ENCODE data around the gene MUTYH. TPM values are rescaled to one million over a fixed set of nuclear protein-coding genes. Genes with fewer than 3 reads are reported as not detected.
A peak's percentile ranks its signal among the peaks of the same experiment; 100 is the strongest.
"Not testable (repeated sequence)": the region's sequence is repeated elsewhere in the genome, so short reads cannot be mapped to it uniquely, and the experiment has no call there.

MUTYH gene
- 24.5 and 61.3 TPM in 2 replicates for total RNA-seq (ENCODE audit: low replicate concordance)
- long read RNA-seq, transcript MUTYH-202 (16 exons, 1,776 nt), result minor isoform, 5 of 45 reads
- long read RNA-seq, transcript MUTYH-206 (16 exons, 1,888 nt), result major isoform, 7 of 45 reads
- long read RNA-seq, partial matches to known transcripts, result 2 of 45 reads
- long read RNA-seq, other reads (novel, unspliced or antisense), result 22 of 45 reads

GRCh38 chr1:45339789-45340558 lies at the start of gene MUTYH, which contains the start of gene TOE1:
TSS of gene MUTYH (minus strand) at chr1:45340440. CDS start at chr1:45334505, 5,935 bp downstream.
TSS of gene TOE1 (plus strand) at chr1:45340170. CDS start at chr1:45340253, 83 bp downstream.
- peak; percentile 95 for DNase-seq (ENCODE audit: extremely low spot score, unreplicated experiment)
- TF ChIP-seq, protein P1, sequence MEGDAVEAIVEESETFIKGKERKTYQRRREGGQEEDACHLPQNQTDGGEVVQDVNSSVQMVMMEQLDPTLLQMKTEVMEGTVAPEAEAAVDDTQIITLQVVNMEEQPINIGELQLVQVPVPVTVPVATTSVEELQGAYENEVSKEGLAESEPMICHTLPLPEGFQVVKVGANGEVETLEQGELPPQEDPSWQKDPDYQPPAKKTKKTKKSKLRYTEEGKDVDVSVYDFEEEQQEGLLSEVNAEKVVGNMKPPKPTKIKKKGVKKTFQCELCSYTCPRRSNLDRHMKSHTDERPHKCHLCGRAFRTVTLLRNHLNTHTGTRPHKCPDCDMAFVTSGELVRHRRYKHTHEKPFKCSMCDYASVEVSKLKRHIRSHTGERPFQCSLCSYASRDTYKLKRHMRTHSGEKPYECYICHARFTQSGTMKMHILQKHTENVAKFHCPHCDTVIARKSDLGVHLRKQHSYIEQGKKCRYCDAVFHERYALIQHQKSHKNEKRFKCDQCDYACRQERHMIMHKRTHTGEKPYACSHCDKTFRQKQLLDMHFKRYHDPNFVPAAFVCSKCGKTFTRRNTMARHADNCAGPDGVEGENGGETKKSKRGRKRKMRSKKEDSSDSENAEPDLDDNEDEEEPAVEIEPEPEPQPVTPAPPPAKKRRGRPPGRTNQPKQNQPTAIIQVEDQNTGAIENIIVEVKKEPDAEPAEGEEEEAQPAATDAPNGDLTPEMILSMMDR (conservative IDR thresholded peaks at IDR 0.05), result no peak
- peak within 1 kb of the TSS; percentile 99 for H3K4me3 Mint-ChIP-seq
- H3K27me3 Mint-ChIP-seq, result no peaks in the 10 kb centered on the region
- H3K36me3 Mint-ChIP-seq, result peaks cover 23% of the 10 kb centered on the region
- H3K27ac Mint-ChIP-seq, result peak within 1 kb of the TSS; percentile 96
- H3K4me1 Mint-ChIP-seq (ENCODE audit: unreplicated experiment), result peaks cover 23% of the 10 kb centered on the region
- no peaks in the 10 kb centered on the region for H3K9me3 Mint-ChIP-seq

DNA sequence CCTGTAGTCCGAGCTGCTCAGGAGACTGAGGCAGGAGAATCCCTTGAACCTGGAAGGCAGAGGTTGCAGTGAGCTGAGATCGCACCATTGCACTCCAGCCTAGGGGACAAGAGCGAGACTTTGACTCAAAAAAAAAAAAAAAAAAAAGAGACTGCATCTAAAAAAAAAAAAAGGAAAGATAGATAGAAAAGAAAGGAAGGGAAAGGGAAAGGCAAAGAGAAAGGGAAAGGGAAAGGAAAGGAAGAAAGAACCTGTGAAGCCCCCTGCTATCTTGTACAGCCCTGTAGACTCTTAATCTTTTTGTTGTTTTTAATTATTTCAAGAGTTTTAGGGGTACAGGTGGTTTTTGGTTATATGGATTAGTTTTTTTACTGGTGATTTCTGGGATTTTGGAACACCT lies 46.0 kb upstream of the MUTYH start:
- TF ChIP-seq, protein P1 (conservative IDR thresholded peaks at IDR 0.05), result no peak
- Mint-ChIP-seq H3K36me3 (no peaks in the 10 kb centered on the region), H3K4me1 (ENCODE audit: unreplicated experiment) (peaks cover 4% of the 10 kb centered on the region), H3K9me3 (no peaks in the 10 kb centered on the region), H3K4me3 (no peak overlapping the region), H3K27me3 (no peaks in the 10 kb centered on the region), H3K27ac (no peak overlapping the region)
- no peak for DNase-seq (ENCODE audit: extremely low spot score, unreplicated experiment)

GRCh38 chr1:45385302-45385701 lies 45.1 kb upstream of the MUTYH start:
- Mint-ChIP-seq H3K4me3 (no peak overlapping the region), H3K4me1 (ENCODE audit: unreplicated experiment) (peaks cover 4% of the 10 kb centered on the region), H3K36me3 (no peaks in the 10 kb centered on the region), H3K9me3 (no peaks in the 10 kb centered on the region), H3K27me3 (no peaks in the 10 kb centered on the region), H3K27ac (no peak overlapping the region)
- no peak for DNase-seq (ENCODE audit: extremely low spot score, unreplicated experiment)
- TF ChIP-seq, protein P1 (conservative IDR thresholded peaks at IDR 0.05), result no peak

- H3K27me3 Mint-ChIP-seq; DNase-seq (ENCODE audit: extremely low spot score, unreplicated experiment); H3K9me3 Mint-ChIP-seq; H3K27ac Mint-ChIP-seq; H3K36me3 Mint-ChIP-seq; H3K4me1 Mint-ChIP-seq (ENCODE audit: unreplicated experiment); H3K4me3 Mint-ChIP-seq: not testable (repeated sequence)
Measured at GRCh38 chr1:45384213-45384612, 44.0 kb upstream of the MUTYH start.

DNA sequence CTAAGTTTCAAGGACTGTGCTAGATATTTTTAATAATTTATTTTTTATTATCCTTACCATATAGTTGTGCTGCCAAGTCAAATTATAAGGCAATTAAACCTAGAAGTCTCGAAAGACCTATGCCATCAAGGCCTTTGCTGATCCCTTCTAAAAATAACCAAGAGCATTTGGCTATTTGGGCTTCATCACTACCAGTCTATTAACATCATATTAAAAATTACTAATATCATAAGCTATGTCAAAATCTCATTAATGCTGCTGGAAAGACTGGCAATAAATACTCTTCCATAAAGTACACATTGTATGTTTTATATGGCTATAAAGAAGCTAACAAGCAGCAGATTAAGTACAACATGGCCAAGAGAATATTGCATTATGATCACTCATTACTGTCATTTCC lies 43.0 kb upstream of the MUTYH start:
- TF ChIP-seq, protein P1 (conservative IDR thresholded peaks at IDR 0.05), result no peak
- Mint-ChIP-seq H3K36me3 (no peaks in the 10 kb centered on the region), H3K27ac (no peak overlapping the region), H3K4me1 (ENCODE audit: unreplicated experiment) (peaks cover 4% of the 10 kb centered on the region), H3K27me3 (no peaks in the 10 kb centered on the region), H3K9me3 (no peaks in the 10 kb centered on the region), H3K4me3 (no peak overlapping the region)
- DNase-seq (ENCODE audit: extremely low spot score, unreplicated experiment), result no peak

GRCh38 chr1:45381243-45381642 lies 41.0 kb upstream of the MUTYH start:
- H3K4me1 Mint-ChIP-seq (ENCODE audit: unreplicated experiment), result peaks cover 4% of the 10 kb centered on the region
- TF ChIP-seq, protein P1 (conservative IDR thresholded peaks at IDR 0.05), result no peak
- H3K9me3 Mint-ChIP-seq, result no peaks in the 10 kb centered on the region
- no peaks in the 10 kb centered on the region for H3K36me3 Mint-ChIP-seq
- H3K4me3 Mint-ChIP-seq, result no peak overlapping the region
- H3K27me3 Mint-ChIP-seq, result no peaks in the 10 kb centered on the region
- no peak for DNase-seq (ENCODE audit: extremely low spot score, unreplicated experiment)
- H3K27ac Mint-ChIP-seq, result no peak overlapping the region

Measured in type B pancreatic cell (in vitro differentiated cells).